Memory B cell (primary cell): ENCODE measurements around the gene RAD17.

ENCODE experiments used
- ATAC-seq: fragments of 150-1000 bp; cut with Tn5 transposase; 2 replicates; pipeline ENCODE4 v1.10.0; 2021; ENCODE audit warnings: low read depth, mild to moderate bottlenecking, moderate library complexity
- DNase-seq, 2 donors: peaks; one replicate each; pipeline ENCODE4 v3.0.0; 2022; ENCODE audit warnings: low spot score in 2 of 2
- H3K27ac Mint-ChIP-seq: one replicate; pipeline ENCODE4 v1.8.0; 2022; ENCODE audit warnings: mild to moderate bottlenecking, moderate library complexity, mixed read lengths
- H3K27me3 Mint-ChIP-seq: one replicate; pipeline ENCODE4 v1.8.0; 2022; ENCODE audit warnings: mixed read lengths
- H3K36me3 Mint-ChIP-seq: one replicate; pipeline ENCODE4 v1.8.0; 2022; ENCODE audit warnings: mild to moderate bottlenecking, mixed read lengths
- H3K4me1 Mint-ChIP-seq: one replicate; pipeline ENCODE4 v1.8.0; 2022; ENCODE audit warnings: mixed read lengths
- H3K4me3 Mint-ChIP-seq: one replicate; pipeline ENCODE4 v1.8.0; 2022; ENCODE audit warnings: mild to moderate bottlenecking, moderate library complexity, mixed read lengths
- H3K9me3 Mint-ChIP-seq: one replicate; pipeline ENCODE4 v1.8.0; 2022; ENCODE audit warnings: mixed read lengths

The RAD17 gene

DNA sequence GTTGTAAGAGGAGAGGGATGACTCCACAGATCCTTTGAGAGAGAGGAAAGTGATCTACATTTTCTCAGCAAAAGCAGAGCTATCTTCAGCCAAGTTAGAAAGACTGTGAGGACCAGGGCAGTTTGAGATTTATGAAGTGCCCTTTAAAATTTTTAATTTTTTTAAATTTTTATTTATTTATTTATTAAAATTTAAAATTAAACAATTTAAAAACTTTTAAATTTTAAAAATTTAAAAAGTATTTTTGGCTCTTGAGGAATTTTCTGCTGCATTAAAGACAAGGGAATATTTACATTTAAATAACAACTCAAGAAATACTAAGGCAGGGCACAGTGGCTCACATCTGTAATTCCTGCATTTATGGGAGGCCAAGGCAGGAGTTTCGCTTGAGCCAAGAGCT, 92.6 kb downstream of the RAD17 start:
- Mint-ChIP-seq H3K27me3 (peaks cover 7% of the 10 kb centered on the region), H3K9me3 (peaks cover 4% of the 10 kb centered on the region), H3K4me3 (no peak overlapping the region), H3K4me1 (no peaks in the 10 kb centered on the region), H3K36me3 (no peaks in the 10 kb centered on the region), H3K27ac (no peak overlapping the region)
- DNase-seq (no peak), ATAC-seq (no peak)
